Mucosa of descending colon (tissue), 3 donors: ENCODE data around the gene RASAL1. TPM values are rescaled to one million over a fixed set of nuclear protein-coding genes. Genes with fewer than 3 reads are reported as not detected.
A peak's percentile ranks its signal among the peaks of the same experiment; 100 is the strongest.

Experiments used
- ATAC-seq: fragments of 200-7000 bp; cut with Tn5 transposase; one replicate; pipeline ENCODE4 v1.9.1; 2020; ENCODE audit warnings: mild to moderate bottlenecking, moderate library complexity
- DNase-seq, 3 donors: peaks; one replicate each; pipeline ENCODE4 v3.0.0-alpha.2; 2020
- H3K36me3 ChIP-seq: fragments of 200-600 bp; one replicate; pipeline ENCODE4 v1.8.0; 2021; ENCODE audit warnings: low read depth, mild to moderate bottlenecking
- H3K4me1 ChIP-seq: fragments of 200-600 bp; one replicate; pipeline ENCODE4 v1.8.0; 2021; ENCODE audit warnings: low read depth, mild to moderate bottlenecking
- H3K4me3 ChIP-seq: fragments of 200-600 bp; one replicate; pipeline ENCODE4 v1.8.0; 2021; ENCODE audit warnings: mild to moderate bottlenecking
- H3K9me3 ChIP-seq: fragments of 200-600 bp; one replicate; pipeline ENCODE4 v1.8.0; 2021; ENCODE audit warnings: mild to moderate bottlenecking
- intact Hi-C, 2 donors: fragments of 100-400 bp; cut with DNase I in 1 of 2; cut with micrococcal nuclease in 1 of 2; formaldehyde crosslinking; loops; one replicate each; pipeline versions ENCODE4 v1.11.0 to v1.11.1; 2022; cut with DNase I, micrococcal nuclease
- total RNA-seq, 3 donors: library from RNA; stranded (reverse); fragmentation: NEBNext Ultra II Directional in 2 of 3; extraction: Animal tissue kit (Norgen Biotek cat#: 25700) in 2 of 3; gene quantifications; one replicate each; pipeline versions ENCODE4 v1.2.1 to v1.2.4, GENCODE V29; 2021 to 2023
- TF ChIP-seq, protein P1 (sequence below): fragments of 200-600 bp; IDR thresholded peaks from one replicate; pipeline ENCODE4 v1.8.0; 2022; ENCODE audit warnings: antibody characterized with exemption, mild to moderate bottlenecking
- donor health status: DM: no; HTN: no; CAD: no; lungs with moderate emphysema.
- donor health status: DM: no; HTN: no; CAD: no.
- donor health status: DM: no; HTN: yes; CAD: no.

Gene RASAL1
- total RNA-seq, 3 donors from 2014 or later: 3.3 to 7.9 (median 6.5) TPM

DNA sequence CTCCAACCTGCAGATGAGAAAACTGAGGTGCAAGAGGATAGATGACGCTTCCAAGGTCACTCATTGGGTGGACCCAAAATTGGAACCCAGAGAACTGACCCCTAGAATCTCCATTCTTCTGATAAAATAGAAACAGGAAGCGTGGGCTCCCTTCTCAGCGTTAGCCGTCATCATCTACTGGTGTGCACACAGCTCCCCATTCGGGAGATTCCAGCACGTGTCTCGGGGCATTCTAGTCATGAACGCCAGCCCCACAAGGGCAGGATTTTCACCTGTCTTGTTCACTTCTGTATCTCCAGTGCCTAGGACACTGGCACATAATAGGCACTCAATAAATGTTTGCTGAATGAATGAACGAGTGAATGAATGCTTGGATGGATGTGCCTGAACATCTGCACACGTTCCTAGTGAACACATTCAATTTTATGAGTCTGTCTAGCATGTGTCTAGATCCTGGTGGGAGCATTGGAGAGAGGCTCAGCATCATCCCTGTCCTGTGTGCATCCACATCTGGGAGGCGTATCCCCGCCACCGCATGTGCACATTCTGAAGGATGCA is 30.5 kb downstream of the RASAL1 start:
- TF ChIP-seq, protein P1, sequence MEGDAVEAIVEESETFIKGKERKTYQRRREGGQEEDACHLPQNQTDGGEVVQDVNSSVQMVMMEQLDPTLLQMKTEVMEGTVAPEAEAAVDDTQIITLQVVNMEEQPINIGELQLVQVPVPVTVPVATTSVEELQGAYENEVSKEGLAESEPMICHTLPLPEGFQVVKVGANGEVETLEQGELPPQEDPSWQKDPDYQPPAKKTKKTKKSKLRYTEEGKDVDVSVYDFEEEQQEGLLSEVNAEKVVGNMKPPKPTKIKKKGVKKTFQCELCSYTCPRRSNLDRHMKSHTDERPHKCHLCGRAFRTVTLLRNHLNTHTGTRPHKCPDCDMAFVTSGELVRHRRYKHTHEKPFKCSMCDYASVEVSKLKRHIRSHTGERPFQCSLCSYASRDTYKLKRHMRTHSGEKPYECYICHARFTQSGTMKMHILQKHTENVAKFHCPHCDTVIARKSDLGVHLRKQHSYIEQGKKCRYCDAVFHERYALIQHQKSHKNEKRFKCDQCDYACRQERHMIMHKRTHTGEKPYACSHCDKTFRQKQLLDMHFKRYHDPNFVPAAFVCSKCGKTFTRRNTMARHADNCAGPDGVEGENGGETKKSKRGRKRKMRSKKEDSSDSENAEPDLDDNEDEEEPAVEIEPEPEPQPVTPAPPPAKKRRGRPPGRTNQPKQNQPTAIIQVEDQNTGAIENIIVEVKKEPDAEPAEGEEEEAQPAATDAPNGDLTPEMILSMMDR: no peak
- no peak for ATAC-seq
- intact Hi-C loops: no loop called here

DNA sequence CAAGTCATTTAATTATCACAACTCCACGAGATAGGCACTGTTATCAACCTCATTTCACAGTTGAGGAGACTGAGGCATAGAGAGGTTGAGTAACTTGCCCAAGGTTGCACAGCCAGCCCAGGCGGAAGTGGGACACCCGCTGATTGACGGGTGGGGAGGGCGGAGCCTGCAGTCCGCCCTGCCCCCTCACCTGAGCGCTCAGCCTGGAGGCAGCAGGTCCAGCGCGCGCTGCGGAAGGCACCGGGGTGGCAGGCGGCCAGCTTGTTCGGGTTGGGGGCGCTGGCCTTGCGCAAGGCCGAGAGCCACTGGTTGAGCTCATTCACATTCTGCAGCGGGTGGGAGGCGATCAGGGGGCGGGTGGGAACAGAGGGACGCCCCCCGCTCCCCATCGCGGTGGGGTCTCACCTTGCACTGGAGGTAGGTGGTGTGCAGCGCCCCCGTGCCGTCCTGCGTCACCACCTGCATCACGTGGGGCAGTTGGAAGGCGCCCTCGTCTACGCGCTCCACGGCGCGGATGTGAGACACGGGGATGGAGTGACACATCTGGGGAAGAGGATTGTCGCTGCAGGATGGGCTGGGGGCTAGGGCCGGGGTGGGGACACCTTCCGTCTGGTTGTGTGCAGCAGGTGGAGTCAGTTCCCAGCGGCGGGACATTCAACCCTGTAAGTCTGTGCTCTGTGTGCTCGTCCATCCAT is 31.7 kb downstream of the RASAL1 start:
- H3K36me3 ChIP-seq: no peaks in the 10 kb centered on the region
- H3K9me3 ChIP-seq: no peaks in the 10 kb centered on the region
- ATAC-seq (peak; percentile 77), DNase-seq (peak in 1 of 3 donors; percentile 59)
- no peak overlapping the region for H3K4me3 ChIP-seq
- TF ChIP-seq, protein P1: no peak
- intact Hi-C loops: no loop called here
- no peaks in the 10 kb centered on the region for H3K4me1 ChIP-seq

More for the DNA sequence above, 30.5 kb downstream of the RASAL1 start:
- H3K36me3 ChIP-seq: no peaks in the 10 kb centered on the region
- no peak for DNase-seq
- no peaks in the 10 kb centered on the region for H3K9me3 ChIP-seq
- H3K4me3 ChIP-seq: no peak overlapping the region
- no peaks in the 10 kb centered on the region for H3K4me1 ChIP-seq

DNA sequence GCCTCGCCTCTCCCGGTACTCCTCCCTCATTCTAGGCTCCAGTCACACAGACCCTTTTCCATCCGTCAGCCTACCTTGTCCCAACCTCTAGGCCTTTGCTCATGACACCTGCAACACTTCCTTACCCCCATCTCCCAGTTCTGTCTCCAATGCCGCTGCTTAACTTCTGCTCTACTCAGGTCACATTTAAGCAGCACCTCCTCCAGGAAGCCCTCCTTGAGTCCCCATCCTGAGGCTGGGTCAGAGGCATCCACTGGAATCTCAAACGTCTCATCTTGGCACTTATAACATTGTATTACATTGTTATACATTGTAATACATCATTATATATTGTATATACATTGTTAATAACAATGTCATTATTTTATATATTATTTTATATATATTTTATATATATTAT is 32.8 kb downstream of the RASAL1 start:
- DNase-seq (no peak), ATAC-seq (no peak)
- H3K9me3 ChIP-seq: no peaks in the 10 kb centered on the region
- H3K4me1 ChIP-seq: no peaks in the 10 kb centered on the region
- H3K4me3 ChIP-seq: no peak overlapping the region
- H3K36me3 ChIP-seq: no peaks in the 10 kb centered on the region
- TF ChIP-seq, protein P1: no peak
- intact Hi-C loops: no loop called here

DNA sequence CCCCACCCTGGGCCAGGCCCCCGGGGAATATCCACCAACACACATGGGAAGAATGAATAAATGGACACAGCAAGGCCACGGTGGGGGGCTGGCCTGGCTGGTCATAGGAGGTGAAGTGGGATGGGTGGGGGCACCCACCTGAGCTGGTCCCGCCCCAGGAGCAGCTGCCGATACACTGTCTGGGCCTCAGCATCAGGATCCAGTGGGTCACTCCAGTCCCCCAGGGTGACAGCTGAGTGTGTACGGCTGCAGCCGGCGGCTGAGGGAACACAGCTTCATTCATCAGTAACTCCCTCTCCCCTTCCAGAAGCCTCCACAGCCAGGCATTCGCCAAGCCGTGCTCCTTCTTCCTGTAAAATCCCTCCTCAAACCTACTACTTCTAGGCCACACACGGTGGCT is 33.8 kb downstream of the RASAL1 start:
- no peak for DNase-seq
- no peaks in the 10 kb centered on the region for H3K36me3 ChIP-seq
- no peaks in the 10 kb centered on the region for H3K4me1 ChIP-seq
- H3K4me3 ChIP-seq: no peak overlapping the region
- ATAC-seq: no peak
- intact Hi-C loops: no loop called here
- H3K9me3 ChIP-seq: no peaks in the 10 kb centered on the region
- TF ChIP-seq, protein P1: no peak

DNA sequence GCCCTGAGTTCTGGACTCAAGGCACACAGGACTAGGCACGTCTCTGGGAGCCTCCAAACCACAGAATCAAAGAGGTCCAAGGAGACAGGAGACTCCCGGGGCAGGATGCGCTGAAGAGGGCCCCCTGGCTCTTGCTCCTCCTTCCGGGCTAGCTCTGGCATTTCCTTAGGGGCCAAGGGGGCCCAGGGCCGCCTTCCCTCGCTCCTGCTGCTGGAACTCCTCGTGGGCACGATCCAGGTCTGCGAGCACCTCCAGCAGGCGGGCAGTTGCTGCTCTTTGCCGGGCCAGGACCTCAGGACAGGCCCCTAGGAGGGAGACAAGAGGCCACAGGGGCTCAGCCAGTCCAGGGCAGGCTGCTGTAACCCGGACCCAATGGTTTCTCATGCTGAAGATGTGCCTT is 35.8 kb downstream of the RASAL1 start:
- no peak for DNase-seq
- Histone ChIP-seq H3K4me1 (no peaks in the 10 kb centered on the region), H3K9me3 (no peaks in the 10 kb centered on the region), H3K36me3 (no peaks in the 10 kb centered on the region), H3K4me3 (no peak overlapping the region)
- ATAC-seq: no peak
- intact Hi-C loops: no loop called here
- TF ChIP-seq, protein P1: no peak
